ENCODE results near the gene CCT3.

DNA sequence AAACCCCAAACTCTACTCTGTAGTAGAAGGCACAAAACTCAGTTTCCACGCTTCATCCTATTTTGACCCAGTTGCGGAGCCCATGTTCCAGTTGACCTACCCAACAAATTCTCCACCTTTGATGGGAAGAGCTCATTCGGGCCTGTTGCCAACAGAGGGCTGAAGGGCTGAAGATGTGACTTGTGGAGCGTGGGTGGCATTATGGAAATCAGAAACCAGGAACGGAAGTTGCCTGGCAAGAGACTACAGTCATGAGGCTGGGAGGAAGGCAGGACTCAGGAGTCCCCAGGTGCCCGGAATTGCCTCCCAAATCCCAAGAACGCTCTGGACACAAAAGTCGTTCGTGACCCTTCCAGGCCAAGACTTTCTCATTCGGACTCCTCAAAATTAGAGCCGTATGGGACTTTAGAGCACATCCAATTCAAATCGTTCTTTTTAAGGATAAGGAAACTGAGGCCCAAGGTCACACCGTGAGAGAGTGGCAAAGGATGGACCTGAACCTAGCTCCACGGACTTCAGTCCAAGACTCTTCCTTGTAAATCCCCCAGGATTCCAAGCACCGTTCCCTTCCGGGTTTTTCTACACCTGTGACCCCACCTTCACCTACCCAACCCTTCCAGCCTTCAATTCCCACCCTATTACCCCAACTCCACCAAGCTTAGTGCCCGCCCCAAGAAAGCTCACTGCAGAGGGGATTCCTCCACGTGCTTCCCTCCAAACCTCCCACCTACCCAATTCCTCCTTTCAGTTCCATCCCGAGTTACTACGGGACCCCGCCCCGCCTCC is 56.2 kb downstream of the CCT3 start:
- TF ChIP-seq, protein P1, sequence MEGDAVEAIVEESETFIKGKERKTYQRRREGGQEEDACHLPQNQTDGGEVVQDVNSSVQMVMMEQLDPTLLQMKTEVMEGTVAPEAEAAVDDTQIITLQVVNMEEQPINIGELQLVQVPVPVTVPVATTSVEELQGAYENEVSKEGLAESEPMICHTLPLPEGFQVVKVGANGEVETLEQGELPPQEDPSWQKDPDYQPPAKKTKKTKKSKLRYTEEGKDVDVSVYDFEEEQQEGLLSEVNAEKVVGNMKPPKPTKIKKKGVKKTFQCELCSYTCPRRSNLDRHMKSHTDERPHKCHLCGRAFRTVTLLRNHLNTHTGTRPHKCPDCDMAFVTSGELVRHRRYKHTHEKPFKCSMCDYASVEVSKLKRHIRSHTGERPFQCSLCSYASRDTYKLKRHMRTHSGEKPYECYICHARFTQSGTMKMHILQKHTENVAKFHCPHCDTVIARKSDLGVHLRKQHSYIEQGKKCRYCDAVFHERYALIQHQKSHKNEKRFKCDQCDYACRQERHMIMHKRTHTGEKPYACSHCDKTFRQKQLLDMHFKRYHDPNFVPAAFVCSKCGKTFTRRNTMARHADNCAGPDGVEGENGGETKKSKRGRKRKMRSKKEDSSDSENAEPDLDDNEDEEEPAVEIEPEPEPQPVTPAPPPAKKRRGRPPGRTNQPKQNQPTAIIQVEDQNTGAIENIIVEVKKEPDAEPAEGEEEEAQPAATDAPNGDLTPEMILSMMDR (conservative IDR thresholded peaks at IDR 0.05; ENCODE audit: low read depth in 2 of 2) = no peak
- TF ChIP-seq EZH2phosphoT487 (IDR thresholded peaks at IDR 0.05; ENCODE audit: unreplicated experiment) = no peak

Measured in GM23338 (cell line).